Stimulated activated CD8-positive, alpha-beta memory T cell treated with anti-CD3 and anti-CD28 coated beads, Interleukin-12 subunit alpha, Interleukin-12 subunit beta, amount 100 ng/mL, for 1 hour (primary cell): ENCODE measurements around the gene ITGA11.

Source experiments
- DNase-seq: peaks from one replicate; pipeline ENCODE4 v3.0.0-alpha.2; 2020; ENCODE audit warnings: low read depth

ITGA11 gene

GRCh38 chr15:68286256-68286655 lies 145.7 kb downstream of the ITGA11 start:
- no peak for DNase-seq

DNA sequence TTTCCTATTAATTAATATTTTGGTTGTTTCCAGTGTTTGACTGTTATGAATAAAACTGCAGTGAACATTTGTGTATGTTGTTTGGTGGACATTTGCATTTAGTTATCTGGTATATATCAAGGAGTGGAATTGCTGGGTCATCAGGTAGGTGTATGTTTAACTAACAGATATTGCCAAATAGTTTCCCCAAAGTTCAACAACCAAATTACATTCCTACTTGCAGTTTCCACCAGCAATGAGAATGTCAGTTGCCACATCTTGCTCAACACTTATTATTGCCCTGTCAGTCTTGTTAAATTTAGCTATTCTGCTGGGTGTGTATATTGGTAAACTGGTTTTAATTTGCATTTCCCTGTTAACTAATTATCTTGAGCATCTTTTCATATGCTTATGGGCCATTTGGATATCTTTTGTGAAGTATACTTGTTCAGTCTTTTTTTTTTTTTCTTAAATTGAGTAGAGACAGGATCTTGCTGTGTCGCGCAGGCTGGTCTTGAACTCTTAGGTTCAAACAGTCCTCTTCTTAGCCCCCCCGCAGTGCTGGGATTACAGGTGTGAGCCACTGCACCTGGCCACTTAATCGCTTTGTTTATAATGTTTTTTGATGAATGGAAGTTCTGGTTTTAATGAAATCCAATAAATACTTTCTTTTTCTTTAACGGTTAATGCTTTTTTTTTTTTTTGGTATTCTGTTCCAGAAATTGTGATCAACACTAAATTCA lies 146.5 kb downstream of the ITGA11 start:
- DNase-seq, result no peak

DNA sequence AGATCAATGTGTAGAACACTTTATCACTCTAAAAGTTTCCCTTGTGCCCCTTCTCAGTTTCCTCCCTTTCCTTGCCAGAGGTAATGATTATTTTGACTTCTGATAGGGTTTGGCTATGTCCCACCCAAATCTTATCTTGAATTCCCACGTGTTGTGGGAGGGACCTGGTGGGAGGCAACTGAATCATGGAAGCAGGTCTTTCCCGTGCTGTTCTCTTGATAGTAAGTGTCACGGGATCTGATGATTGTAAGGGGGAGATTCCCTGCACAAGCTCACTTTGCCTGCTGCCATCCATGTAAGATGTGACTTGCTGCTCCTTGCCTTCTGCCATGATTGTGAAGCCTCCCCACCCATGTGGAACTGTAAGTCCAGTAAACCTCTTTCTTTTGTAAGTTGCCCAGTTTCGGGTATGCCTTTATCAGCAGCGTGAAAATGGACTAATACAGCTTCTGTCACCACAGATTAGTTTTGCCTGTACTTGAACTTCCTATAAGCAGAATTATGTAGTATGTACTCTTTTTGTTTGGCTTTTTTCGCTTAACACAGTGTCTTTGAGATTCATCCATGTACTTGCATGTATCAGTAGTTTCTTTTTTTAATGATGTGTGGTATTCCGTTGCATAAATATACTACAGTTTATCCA lies 147.2 kb downstream of the ITGA11 start:
- DNase-seq, result no peak

DNA sequence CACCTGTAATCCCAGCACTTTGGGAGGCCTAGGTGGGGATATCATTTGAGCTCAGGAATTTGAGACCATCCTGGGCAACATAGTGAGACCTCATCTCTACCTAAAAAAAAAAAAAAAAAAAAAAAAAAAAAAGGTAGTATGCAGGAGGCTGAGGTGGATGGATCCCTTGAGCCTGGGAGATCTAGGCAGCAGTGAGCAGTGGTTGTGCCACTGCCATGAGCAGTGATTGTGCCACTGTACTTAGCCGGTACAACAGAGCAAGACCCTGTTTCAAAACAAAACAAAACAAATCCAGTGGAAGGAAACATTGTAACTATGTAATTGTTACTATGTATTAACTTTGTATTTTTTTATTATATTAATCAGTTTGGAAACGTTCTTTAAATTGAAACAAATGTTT lies 148.6 kb downstream of the ITGA11 start:
- DNase-seq, result no peak

- no peak for DNase-seq
Measured at GRCh38 chr15:68281008-68281407, 151.0 kb downstream of the ITGA11 start.

GRCh38 chr15:68279779-68280753 lies 151.9 kb downstream of the ITGA11 start:
- DNase-seq, result no peak

DNA sequence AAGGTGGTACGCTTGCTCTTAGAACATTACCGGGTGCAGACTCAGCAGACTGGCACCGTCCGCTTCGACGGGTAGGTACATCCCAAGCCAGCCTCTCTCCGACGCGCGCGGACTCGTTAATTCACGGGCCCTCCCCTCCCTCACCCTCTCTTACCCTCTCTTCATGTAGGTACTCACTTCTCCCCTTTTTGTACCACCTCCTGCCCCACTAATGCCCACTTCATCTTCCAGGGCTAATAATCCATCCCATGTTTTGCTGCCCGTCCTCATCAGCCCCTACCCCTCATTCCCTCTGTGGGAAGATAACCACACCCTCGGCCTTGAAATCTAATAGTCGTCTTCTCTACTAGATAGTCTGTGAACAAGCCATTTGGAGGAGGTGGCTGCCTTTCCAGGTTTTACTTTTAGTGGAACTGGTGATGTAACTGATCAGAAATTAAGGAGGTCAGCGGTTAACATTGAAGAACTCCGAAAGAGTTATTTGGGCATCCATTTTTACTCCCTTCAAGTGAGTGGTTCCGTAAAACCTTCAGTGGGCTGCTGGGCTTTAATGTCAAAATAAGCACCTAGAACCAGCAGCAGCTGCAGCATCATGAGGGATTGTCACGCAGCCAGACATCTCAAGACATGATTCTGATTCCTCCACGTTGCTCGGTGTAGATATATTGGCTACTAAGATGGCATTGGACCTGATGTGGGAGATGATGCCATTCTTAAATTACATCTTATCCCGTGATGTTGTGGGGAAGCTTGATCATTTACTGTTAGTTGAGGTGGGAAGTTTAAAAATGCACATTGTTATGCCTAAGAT lies 153.2 kb downstream of the ITGA11 start:
- DNase-seq, result no peak

- DNase-seq, result no peak
Measured at GRCh38 chr15:68278345-68278594, 153.7 kb downstream of the ITGA11 start.

- peak; percentile 75 for DNase-seq
Measured at GRCh38 chr15:68277603-68278344, 154.2 kb downstream of the ITGA11 start, which contains the start of gene FEM1B. FEM1B (plus strand) TSS chr15:68277745; CDS start chr15:68278418, 673 bp downstream.

- no peak for DNase-seq
Measured at GRCh38 chr15:68277131-68277602, 154.8 kb downstream of the ITGA11 start.

DNA sequence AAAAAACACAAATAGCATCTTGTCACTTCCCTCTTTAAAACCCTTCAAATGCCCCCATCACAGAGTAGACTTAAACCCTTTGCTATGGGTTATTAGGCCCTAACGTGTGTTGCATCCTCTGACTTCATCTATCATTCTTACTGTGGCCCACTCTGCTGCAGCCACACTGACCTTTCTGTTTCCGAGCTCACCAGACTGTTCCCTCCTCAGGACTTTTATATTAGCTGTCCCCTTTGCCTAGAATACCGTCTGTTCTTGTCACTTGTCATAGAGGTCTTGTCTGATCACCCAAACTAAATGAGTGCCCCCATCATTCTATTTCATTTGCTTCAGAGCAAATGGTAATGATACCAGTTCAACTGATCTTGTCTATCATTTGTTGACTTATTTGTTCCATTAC lies 155.3 kb downstream of the ITGA11 start:
- no peak for DNase-seq

GRCh38 chr15:68275165-68275746 lies 156.7 kb downstream of the ITGA11 start:
- no peak for DNase-seq

- no peak for DNase-seq
Measured at GRCh38 chr15:68274201-68274848, 157.6 kb downstream of the ITGA11 start.

GRCh38 chr15:68272721-68273271 lies 159.2 kb downstream of the ITGA11 start:
- DNase-seq, result no peak

DNA sequence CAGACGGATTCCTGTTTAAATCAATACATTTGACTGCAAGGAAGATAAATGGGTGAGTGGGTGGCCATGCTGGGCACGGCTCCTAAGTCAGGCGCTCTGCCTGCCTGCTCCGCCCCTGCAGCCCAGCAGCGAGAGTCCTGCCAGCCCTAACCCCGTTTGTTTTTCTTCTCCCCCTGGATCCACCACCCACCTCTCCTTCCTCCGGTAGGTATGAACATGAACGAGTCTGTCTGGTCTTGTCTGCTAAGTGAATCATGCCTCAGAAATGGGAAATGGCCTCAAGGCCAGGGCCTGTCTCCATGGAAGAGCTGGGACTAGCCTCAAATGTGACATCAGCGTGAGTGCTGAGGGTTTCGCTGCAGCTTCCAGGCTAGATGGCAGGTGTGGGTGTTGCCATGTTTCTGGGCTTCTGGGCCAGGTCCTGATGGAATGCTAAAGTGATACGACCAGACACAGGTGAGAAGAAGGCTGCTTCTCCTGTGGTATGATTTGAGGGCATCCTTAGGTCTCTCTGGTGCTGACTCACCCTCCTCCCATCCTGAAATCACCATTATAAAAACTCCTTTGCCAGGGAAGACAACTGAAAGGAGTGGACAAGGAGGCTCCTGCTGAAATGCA lies 160.0 kb downstream of the ITGA11 start:
- no peak for DNase-seq

DNA sequence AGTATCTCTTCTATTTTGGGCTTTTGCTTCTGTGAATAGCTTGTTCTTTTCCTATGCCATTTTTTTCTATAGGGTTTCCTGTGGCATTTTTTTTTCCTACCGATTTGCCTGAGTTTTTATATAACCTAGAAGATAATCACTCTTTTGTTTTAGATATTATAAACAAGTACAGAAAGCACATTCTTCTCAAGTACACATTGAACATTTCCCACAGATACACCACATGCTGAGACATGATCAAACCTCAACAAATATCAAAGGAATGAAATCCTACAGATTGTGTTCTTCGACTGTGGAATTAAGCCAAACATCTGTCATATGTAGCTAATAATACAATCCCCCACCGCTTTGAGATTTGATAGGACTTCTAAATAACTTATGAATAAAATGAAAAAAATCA lies 163.6 kb downstream of the ITGA11 start:
- no peak for DNase-seq

DNA sequence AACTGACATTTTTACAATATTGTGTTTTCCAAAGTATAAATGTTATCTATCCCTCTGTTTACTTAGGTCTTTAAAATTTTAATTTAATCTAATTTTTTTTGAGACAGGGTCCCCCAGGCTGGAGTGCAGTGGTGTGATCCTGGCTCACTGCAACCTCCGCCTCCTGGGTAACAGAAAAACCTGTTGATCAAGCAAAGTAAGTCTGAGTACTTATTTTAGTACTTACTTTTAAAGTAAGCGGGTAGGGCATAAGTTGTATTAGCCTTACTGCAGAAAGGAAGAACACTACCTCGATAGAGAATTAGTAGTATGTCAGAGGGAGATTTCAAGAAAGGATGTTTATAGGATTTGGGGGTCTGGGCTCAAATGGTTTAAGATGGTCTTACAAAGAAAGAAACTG lies 166.3 kb downstream of the ITGA11 start:
- no peak for DNase-seq

GRCh38 chr15:68265081-68265480 lies 166.9 kb downstream of the ITGA11 start:
- DNase-seq, result no peak

GRCh38 chr15:68264282-68264681 lies 167.7 kb downstream of the ITGA11 start:
- DNase-seq, result no peak
